OCI-LY1 (cell line): ENCODE data around the gene ARHGAP1.

Source experiments
- EZH2 ChIP-seq: fragments of 200-600 bp; sonication (generic), shearing (Covaris generic); IDR thresholded peaks from 2 replicates; pipeline ENCODE4 v1.8.0; 2017; ENCODE audit warnings: borderline replicate concordance, mixed run types, mild to moderate bottlenecking, antibody characterized with exemption, low read length, moderate library complexity, mixed read lengths
- TF ChIP-seq, protein P1 (sequence below): fragments of 200-600 bp; sonication (generic), shearing (Covaris generic); IDR thresholded peaks from 2 replicates; pipeline ENCODE4 v1.5.1; 2017; ENCODE audit warnings: mild to moderate bottlenecking, antibody characterized with exemption, low read length, moderate library complexity, mixed read lengths

DNA sequence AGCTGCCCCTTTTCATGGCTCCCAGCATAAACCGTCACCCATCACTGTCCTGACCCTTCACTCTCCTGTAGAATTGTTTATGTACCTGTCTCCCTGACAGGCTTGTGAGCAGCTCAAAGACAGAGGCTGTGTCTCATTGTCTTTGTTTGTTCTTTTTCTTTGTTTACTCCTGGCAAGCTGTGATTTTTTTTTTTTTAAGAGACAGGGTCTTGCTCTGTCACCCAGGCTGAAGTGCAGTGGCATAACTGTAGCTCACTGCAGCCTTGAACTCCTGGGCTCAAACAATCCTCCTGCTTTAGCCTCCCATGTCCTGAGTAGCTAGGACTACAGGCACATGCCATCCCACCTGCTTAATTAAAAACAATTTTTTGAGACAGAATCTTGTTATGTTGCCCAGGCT is 9.7 kb downstream of the ARHGAP1 start:
- TF ChIP-seq, protein P1, sequence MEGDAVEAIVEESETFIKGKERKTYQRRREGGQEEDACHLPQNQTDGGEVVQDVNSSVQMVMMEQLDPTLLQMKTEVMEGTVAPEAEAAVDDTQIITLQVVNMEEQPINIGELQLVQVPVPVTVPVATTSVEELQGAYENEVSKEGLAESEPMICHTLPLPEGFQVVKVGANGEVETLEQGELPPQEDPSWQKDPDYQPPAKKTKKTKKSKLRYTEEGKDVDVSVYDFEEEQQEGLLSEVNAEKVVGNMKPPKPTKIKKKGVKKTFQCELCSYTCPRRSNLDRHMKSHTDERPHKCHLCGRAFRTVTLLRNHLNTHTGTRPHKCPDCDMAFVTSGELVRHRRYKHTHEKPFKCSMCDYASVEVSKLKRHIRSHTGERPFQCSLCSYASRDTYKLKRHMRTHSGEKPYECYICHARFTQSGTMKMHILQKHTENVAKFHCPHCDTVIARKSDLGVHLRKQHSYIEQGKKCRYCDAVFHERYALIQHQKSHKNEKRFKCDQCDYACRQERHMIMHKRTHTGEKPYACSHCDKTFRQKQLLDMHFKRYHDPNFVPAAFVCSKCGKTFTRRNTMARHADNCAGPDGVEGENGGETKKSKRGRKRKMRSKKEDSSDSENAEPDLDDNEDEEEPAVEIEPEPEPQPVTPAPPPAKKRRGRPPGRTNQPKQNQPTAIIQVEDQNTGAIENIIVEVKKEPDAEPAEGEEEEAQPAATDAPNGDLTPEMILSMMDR = no peak
- TF ChIP-seq EZH2 = no peak
